HCT116 (cell line): Measurements from ENCODE around the gene LRRC3. TPM values are rescaled to one million over a fixed set of nuclear protein-coding genes. Genes with fewer than 3 reads are reported as not detected.

Experiments used
- ATAC-seq: fragments of 200-7000 bp; cut with Tn5 transposase; 2 replicates; pipeline ENCODE4 v1.9.1; 2020; ENCODE audit warnings: mild to moderate bottlenecking, moderate library complexity
- BruUV-seq: library from RNA; stranded (reverse); fragments of 400-500 nt; replicated peaks from 2 replicates; lab custom pipeline; 2021; lab: Mats Ljungman, UMichigan
- CTCF ChIA-PET: fragments of 300-600 bp; sonication (Branson Sonifier 250); formaldehyde crosslinking; loops from one replicate; lab custom pipeline; 2021; ENCODE audit warnings: antibody characterized with exemption; lab: Charles Lee
- POLR2A ChIA-PET: fragments of 300-600, 350-600 bp; sonication (Branson Sonifier 250); formaldehyde crosslinking; loops from one replicate; lab custom pipeline; 2021; ENCODE audit warnings: antibody characterized with exemption; lab: Charles Lee
- RAD21 ChIA-PET, 2 experiments: fragments of 300-600 bp; sonication (Branson Sonifier 250); formaldehyde crosslinking; loops; one replicate each; lab custom pipeline; 2023; ENCODE audit warnings: low total read pairs in 2 of 2; ENCODE audit not compliant: uncharacterized antibody in 2 of 2, unreplicated experiment in 2 of 2, low non-redundant PET in 1 of 2; lab: Charles Lee
- DNase-seq: peaks from one replicate; pipeline ENCODE4 v3.0.0-alpha.2; 2010; ENCODE audit warnings: low read depth, low spot score
- H2AFZ ChIP-seq: fragments of 200-600 bp; shearing (Covaris generic), sonication (generic); 2 replicates; pipeline ENCODE4 v1.6.1; 2017; ENCODE audit warnings: low read depth, mixed run types, mixed read lengths, antibody characterized with exemption, low read length; ENCODE audit not compliant: poor library complexity, severe bottlenecking
- H3K27ac ChIP-seq: 2 replicates; pipeline ENCODE4 v1.5.1; 2012; ENCODE audit warnings: low read depth, low read length
- H3K27me3 ChIP-seq: fragments of 200-600 bp; sonication (generic); 2 replicates; pipeline ENCODE4 v1.6.1; 2016; ENCODE audit warnings: mixed run types, low read length, mixed read lengths; ENCODE audit not compliant: insufficient read depth
- H3K36me3 ChIP-seq, 2 experiments: fragments of 200-500 bp in 1 of 2; fragments of 200-600 bp in 1 of 2; sonication (Bioruptor generic) in 1 of 2; sonication (generic) in 1 of 2; 2 replicates each; pipeline versions ENCODE4 v1.5.1 to v1.6.1; 2014 to 2016; ENCODE audit warnings: low read length in 2 of 2, inconsistent platforms in 1 of 2, mixed read lengths in 1 of 2, mixed run types in 1 of 2; ENCODE audit not compliant: insufficient read depth in 2 of 2, control insufficient read depth in 1 of 2
- H3K4me1 ChIP-seq, 2 experiments: fragments of 200-600 bp in 1 of 2; sonication (generic) in 1 of 2; 2 replicates each; pipeline versions ENCODE4 v1.5.1 to v1.6.1; 2012 to 2017; ENCODE audit warnings: low read length in 2 of 2, inconsistent platforms in 1 of 2, mild to moderate bottlenecking in 1 of 2, mixed read lengths in 1 of 2, mixed run types in 1 of 2, moderate library complexity in 1 of 2; ENCODE audit not compliant: insufficient read depth in 2 of 2, control insufficient read depth in 1 of 2
- H3K4me2 ChIP-seq: fragments of 200-600 bp; sonication (generic); 2 replicates; pipeline ENCODE4 v1.6.1; 2017; ENCODE audit warnings: mixed run types, low read length, mixed read lengths
- H3K4me3 ChIP-seq, 2 experiments: fragments of 200-600 bp in 1 of 2; sonication (generic) in 1 of 2; replicated peaks in 1 of 2; 2 replicates each; pipeline ENCODE4 v1.5.1; 2011 to 2016; ENCODE audit warnings: low read length in 2 of 2, control low read depth in 1 of 2, low read depth in 1 of 2, mild to moderate bottlenecking in 1 of 2, mixed read lengths in 1 of 2, mixed run types in 1 of 2
- H3K79me2 ChIP-seq: fragments of 200-600 bp; sonication (generic); 2 replicates; pipeline ENCODE4 v1.6.1; 2017; ENCODE audit warnings: mild to moderate bottlenecking, mixed run types, low read length, moderate library complexity, mixed read lengths; ENCODE audit not compliant: insufficient read depth
- H3K9ac ChIP-seq: fragments of 200-600 bp; sonication (generic); 2 replicates; pipeline ENCODE4 v1.6.1; 2016; ENCODE audit warnings: low read length, mixed read lengths
- H3K9me2 ChIP-seq: fragments of 200-600 bp; sonication (generic), shearing (Covaris generic); 2 replicates; pipeline ENCODE4 v1.6.1; 2017; ENCODE audit warnings: mixed run types, mild to moderate bottlenecking, moderate library complexity; ENCODE audit not compliant: insufficient read depth
- H3K9me3 ChIP-seq, 2 experiments: fragments of 200-500 bp in 1 of 2; fragments of 200-600 bp in 1 of 2; sonication (Bioruptor generic) in 1 of 2; sonication (generic) in 1 of 2; 2 replicates each; pipeline ENCODE4 v1.6.1; 2014 to 2017; ENCODE audit warnings: low read length in 2 of 2, mixed read lengths in 2 of 2, inconsistent platforms in 1 of 2, low read depth in 1 of 2, mild to moderate bottlenecking in 1 of 2, mixed run types in 1 of 2, moderate library complexity in 1 of 2; ENCODE audit not compliant: control insufficient read depth in 1 of 2, insufficient read depth in 1 of 2
- H4K20me1 ChIP-seq: fragments of 200-600 bp; sonication (generic), shearing (Covaris generic); 2 replicates; pipeline ENCODE4 v1.6.1; 2017; ENCODE audit warnings: mixed run types, mild to moderate bottlenecking, moderate library complexity; ENCODE audit not compliant: insufficient read depth
- CTCF ChIP-seq, 3 experiments: fragments of 200-600 bp in 1 of 3; sonication (generic) in 1 of 3; IDR thresholded peaks in 2 of 3; conservative IDR thresholded peaks in 1 of 3; 2 replicates each; pipeline ENCODE4 v1.5.1; 2012 to 2017; ENCODE audit warnings: low read depth in 2 of 3, low read length in 2 of 3, antibody characterized with exemption in 1 of 3, borderline replicate concordance in 1 of 3, control low read depth in 1 of 3, mild to moderate bottlenecking in 1 of 3, mixed read lengths in 1 of 3, mixed run types in 1 of 3, moderate library complexity in 1 of 3; ENCODE audit not compliant: insufficient read depth in 1 of 3
- EGR1 ChIP-seq: IDR thresholded peaks from 2 replicates; pipeline ENCODE4 v1.6.1; 2012; ENCODE audit warnings: low read depth
- MAX ChIP-seq: IDR thresholded peaks from 2 replicates; pipeline ENCODE4 v1.6.1; 2012
- POLR2A ChIP-seq: IDR thresholded peaks from 2 replicates; pipeline ENCODE4 v1.7.0; 2011; ENCODE audit warnings: borderline replicate concordance; ENCODE audit not compliant: insufficient read depth, insufficient read length; ENCODE audit errors: extremely low read depth
- RAD21 ChIP-seq: IDR thresholded peaks from 2 replicates; pipeline ENCODE4 v1.6.1; 2012; ENCODE audit warnings: low read depth, mild to moderate bottlenecking
- SIN3A ChIP-seq: IDR thresholded peaks from 2 replicates; pipeline ENCODE4 v1.6.1; 2012; ENCODE audit warnings: low read depth
- SRF ChIP-seq: IDR thresholded peaks from 2 replicates; pipeline ENCODE4 v1.6.1; 2012; ENCODE audit warnings: low read depth
- ZBTB33 ChIP-seq: IDR thresholded peaks from 2 replicates; pipeline ENCODE4 v1.6.1; 2011; ENCODE audit warnings: mild to moderate bottlenecking, low read length, moderate library complexity; ENCODE audit not compliant: insufficient replicate concordance; ENCODE audit errors: extremely low read depth
- ZNF274 ChIP-seq: fragments of 200-500 bp; sonication (Bioruptor generic); IDR thresholded peaks from 2 replicates; pipeline ENCODE4 v1.6.1; 2014; ENCODE audit warnings: mild to moderate bottlenecking, low read depth, low read length, inconsistent platforms
- intact Hi-C: fragments of 100-400 bp; cut with micrococcal nuclease; formaldehyde crosslinking; loops from 2 replicates; pipeline ENCODE4 v1.10.0; 2022
- total RNA-seq: library from RNA; stranded (reverse); gene quantifications from one replicate; pipeline ENCODE4 v1.2.1, GENCODE V29; 2021; ENCODE audit not compliant: unreplicated experiment

The LRRC3 gene
- total RNA-seq, 1 experiment from 2014 or later, result 7.5 TPM

- TF ChIP-seq ZBTB33 (no peak), SIN3A (no peak), POLR2A (no peak)
Observed at GRCh38 chr21:44454058-44454457, 1.3 kb upstream of the LRRC3 start (continued).

- H2AFZ ChIP-seq, result no peak overlapping the region
- POLR2A ChIA-PET, result no interaction called here
- DNase-seq, result no peak
Observed at GRCh38 chr21:44455524-44456213, 359 bp downstream of the LRRC3 start.

More at GRCh38 chr21:44455524-44456213, 359 bp downstream of the LRRC3 start:
- no peaks in the 10 kb centered on the region for H3K9me3 ChIP-seq
- RAD21 ChIA-PET, result interaction anchor here in 1 of 2 experiments (0.8 kb wide), 1 partner anchor 158 kb away, joined by 4 read pairs; no protein-coding TSS in a partner anchor
- peak; percentile 69 for ATAC-seq
- BruUV-seq, result no TSS peak
- H3K4me3 ChIP-seq, result peak overlapping the region; percentile 48 to 62
- no peaks in the 10 kb centered on the region for H3K36me3 ChIP-seq
- CTCF ChIA-PET, result interaction anchor here (0.9 to 1.4 kb wide), 2 partner anchors 11 to 14 kb away, joined by 3 to 4 read pairs; no protein-coding TSS in a partner anchor
- intact Hi-C loops, result no loop called here
- H3K79me2 ChIP-seq, result no peaks in the 10 kb centered on the region
- TF ChIP-seq MAX (peak; percentile 79), RAD21 (peak; percentile 31; the same call in 1 of the 2 replicates), EGR1 (no peak), CTCF (IDR thresholded peaks at IDR 0.05 in 2 of 3, conservative IDR thresholded peaks at IDR 0.05 in 1 of 3; ENCODE audit: borderline replicate concordance in 1 of 3, insufficient read depth in 1 of 3, low read depth in 2 of 3, low read length in 2 of 3) (peak in 2 of 3 experiments; percentile 16 to 21; a peak in 1 of 6 replicates), ZNF274 (no peak), SRF (no peak)
- no peaks in the 10 kb centered on the region for H4K20me1 ChIP-seq
- H3K27ac ChIP-seq, result peak overlapping the region; percentile 24; the same call in 1 of the 2 replicates
- peaks cover 6 to 10% of the 10 kb centered on the region in 2 experiments; a peak in 3 of 4 replicates for H3K4me1 ChIP-seq
- peak overlapping the region; percentile 72 for H3K9ac ChIP-seq
- H3K9me2 ChIP-seq, result no peaks in the 10 kb centered on the region
- peaks cover 12% of the 10 kb centered on the region for H3K27me3 ChIP-seq
- H3K4me2 ChIP-seq, result peak overlapping the region; percentile 90
